A549 (cell line): ENCODE measurements around the gene PLCH1. TPM values are rescaled to one million over a fixed set of nuclear protein-coding genes. Genes with fewer than 3 reads are reported as not detected.

Experiments
- ATAC-seq, 2 experiments: fragments of 200-7000 bp in 1 of 2; fragments of >200 bp in 1 of 2; cut with Nextera tagmentation in 1 of 2; cut with Tn5 transposase in 1 of 2; 3 replicates each; pipeline versions ENCODE4 v1.8.0 to v1.9.1; 2018 to 2020; ENCODE audit warnings: mild to moderate bottlenecking in 1 of 2, moderate library complexity in 1 of 2
- CTCF ChIA-PET: fragments of 300-600 bp; sonication (Branson Sonifier 250); formaldehyde crosslinking; extraction: SDS; loops from one replicate; lab custom pipeline; 2021; ENCODE audit warnings: antibody characterized with exemption, inconsistent platforms; lab: Yijun Ruan, JAX
- POLR2A ChIA-PET: fragments of 350-600 bp; formaldehyde crosslinking; extraction: SDS; loops from one replicate; lab custom pipeline; 2021; ENCODE audit warnings: antibody characterized with exemption, inconsistent platforms; lab: Yijun Ruan, JAX
- DNase-seq, 2 experiments: peaks; one replicate each; pipeline versions ENCODE4 v3.0.0 to v3.0.0-alpha.2; 2011 to 2016; ENCODE audit warnings: low read depth in 1 of 2, low spot score in 1 of 2
- FAIRE-seq: peaks from 2 replicates; lab custom pipeline; 2011; peaks lifted over from hg19 to GRCh38; lab: Jason Lieb, UNC
- H3K27ac ChIP-seq, 2 experiments: fragments of >200 bp; sonication (Bioruptor Twin); formaldehyde crosslinking; 3 replicates each; pipeline ENCODE4 v1.5.1; 2016 to 2017
- H3K4me1 ChIP-seq: fragments of >200 bp; sonication (Bioruptor Twin); formaldehyde crosslinking; 3 replicates; pipeline ENCODE4 v1.6.1; 2016
- H3K4me2 ChIP-seq: fragments of >200 bp; sonication (Bioruptor Twin); formaldehyde crosslinking; 3 replicates; pipeline ENCODE4 v1.6.1; 2016
- H3K4me3 ChIP-seq: fragments of >200 bp; sonication (Bioruptor Twin); formaldehyde crosslinking; 3 replicates; pipeline ENCODE4 v1.5.1; 2016
- H3K9me3 ChIP-seq: fragments of >200 bp; sonication (Bioruptor Twin); formaldehyde crosslinking; 3 replicates; pipeline ENCODE4 v1.6.1; 2016
- BHLHE40 ChIP-seq: IDR thresholded peaks from 2 replicates; pipeline ENCODE4 v1.6.1; 2012; ENCODE audit warnings: low read depth, low read length, inconsistent platforms
- CEBPB ChIP-seq, 2 experiments: fragments of >200 bp in 1 of 2; sonication (Bioruptor Twin) in 1 of 2; formaldehyde crosslinking in 1 of 2; IDR thresholded peaks; 2 replicates each; pipeline ENCODE4 v1.6.1; 2012 to 2016
- CHD2 ChIP-seq: fragments of 150-350 bp; IDR thresholded peaks from 2 replicates; pipeline ENCODE4 v1.6.1; 2014; ENCODE audit warnings: low read length; ENCODE audit not compliant: partially characterized antibody
- EHF ChIP-seq: fragments of 250-450 bp; sonication (Bioruptor Pico); IDR thresholded peaks from 2 replicates; pipeline ENCODE4 v1.5.0; 2020; ENCODE audit warnings: mild to moderate bottlenecking
- ESRRA ChIP-seq: fragments of 150-350 bp; IDR thresholded peaks from 2 replicates; pipeline ENCODE4 v1.6.1; 2014; ENCODE audit warnings: mild to moderate bottlenecking, low read length, borderline replicate concordance
- FOSL2 ChIP-seq, 2 experiments: fragments of 450-650 bp in 1 of 2; fragments of >200 bp in 1 of 2; sonication (Bioruptor Twin) in 1 of 2; formaldehyde crosslinking; IDR thresholded peaks; 2 replicates each; pipeline versions ENCODE4 v1.5.0 to v1.6.1; 2016 to 2020; ENCODE audit warnings: mild to moderate bottlenecking in 1 of 2, moderate library complexity in 1 of 2
- HDAC2 ChIP-seq: fragments of 200-600 bp; sonication (generic); IDR thresholded peaks from 2 replicates; pipeline ENCODE4 v1.6.1; 2016
- HEYL ChIP-seq: fragments of 250-450 bp; sonication (Bioruptor Pico); IDR thresholded peaks from 2 replicates; pipeline ENCODE4 v1.8.0; 2021; ENCODE audit warnings: mild to moderate bottlenecking, moderate library complexity
- HOXA7 ChIP-seq: fragments of 250-450 bp; sonication (Bioruptor Pico); IDR thresholded peaks from 2 replicates; pipeline ENCODE4 v1.5.0; 2020; ENCODE audit warnings: mild to moderate bottlenecking, moderate library complexity
- HOXB5 ChIP-seq: fragments of 250-450 bp; sonication (Bioruptor Pico); IDR thresholded peaks from 2 replicates; pipeline ENCODE4 v1.5.0; 2020; ENCODE audit warnings: mild to moderate bottlenecking, moderate library complexity
- KDM1A ChIP-seq: fragments of 200-600 bp; sonication (generic); IDR thresholded peaks from 2 replicates; pipeline ENCODE4 v1.6.1; 2016; ENCODE audit warnings: low read depth, mild to moderate bottlenecking
- KDM5A ChIP-seq: fragments of 200-600 bp; sonication (generic); IDR thresholded peaks from 2 replicates; pipeline ENCODE4 v1.6.1; 2016; ENCODE audit warnings: antibody characterized with exemption, mild to moderate bottlenecking
- MAFK ChIP-seq: fragments of 450-650 bp; IDR thresholded peaks from 2 replicates; pipeline ENCODE4 v1.6.1; 2014; ENCODE audit not compliant: partially characterized antibody
- NR3C1 ChIP-seq: fragments of >200 bp; sonication (Bioruptor Twin); formaldehyde crosslinking; IDR thresholded peaks from 3 replicates; pipeline ENCODE4 v1.6.1; 2017
- POLR2A ChIP-seq: IDR thresholded peaks from 2 replicates; pipeline ENCODE4 v1.6.1; 2012; ENCODE audit warnings: mild to moderate bottlenecking, low read length
- RAD21 ChIP-seq, 2 experiments: fragments of >200 bp in 1 of 2; sonication (Bioruptor Twin) in 1 of 2; formaldehyde crosslinking in 1 of 2; IDR thresholded peaks in 1 of 2; conservative IDR thresholded peaks in 1 of 2; 2 replicates in 1 of 2; 3 replicates in 1 of 2; pipeline ENCODE4 v1.6.1; 2012 to 2018; ENCODE audit warnings: inconsistent platforms in 1 of 2
- RCOR1 ChIP-seq: fragments of 150-350 bp; IDR thresholded peaks from 2 replicates; pipeline ENCODE4 v1.6.1; 2014; ENCODE audit warnings: antibody characterized with exemption, low read length, low read depth
- RFX5 ChIP-seq: fragments of 450-650 bp; IDR thresholded peaks from 2 replicates; pipeline ENCODE4 v1.7.1; 2014; ENCODE audit warnings: antibody characterized with exemption, mild to moderate bottlenecking, moderate library complexity
- SREBF2 ChIP-seq: fragments of 450-650 bp; IDR thresholded peaks from 2 replicates; pipeline ENCODE4 v1.6.1; 2014; ENCODE audit warnings: mild to moderate bottlenecking, moderate library complexity
- TP53 ChIP-seq: fragments of 250-450 bp; sonication (Bioruptor Pico); IDR thresholded peaks from 2 replicates; pipeline ENCODE4 v1.5.0; 2021; ENCODE audit warnings: mild to moderate bottlenecking, moderate library complexity
- ZC3H11A ChIP-seq: fragments of 450-650 bp; IDR thresholded peaks from 2 replicates; pipeline ENCODE4 v1.6.1; 2014; ENCODE audit warnings: antibody characterized with exemption, mild to moderate bottlenecking
- ZNF302 ChIP-seq: fragments of 250-450 bp; sonication (Bioruptor Pico); IDR thresholded peaks from 2 replicates; pipeline ENCODE4 v1.9.0; 2021; ENCODE audit warnings: inconsistent platforms, mild to moderate bottlenecking, moderate library complexity
- WGBS: methylation state at CpG from one replicate; pipeline ENCODE4 v1.1.6; 2017; ENCODE audit errors: missing lambda C conversion rate; 5-methylcytosine and 5-hydroxymethylcytosine counted together
- polyA plus RNA-seq, 4 experiments: library from polyadenylated mRNA; depleted of rRNA in 3 of 4; stranded (reverse); fragments of >200 nt; fragmentation: RNase III in 1 of 4; extraction: RNeasy Plus Mini Kit Qiagen cat#74134 plus additional on column Dnase treatment in 1 of 4; gene quantifications; 2 replicates in 3 of 4; 3 replicates in 1 of 4; pipeline ENCODE4 v1.2.3, GENCODE V29; 2011 to 2017
- TF ChIP-seq, protein P1 (sequence below): fragments of 250-450 bp; sonication (Bioruptor Pico); IDR thresholded peaks from 2 replicates; pipeline ENCODE4 v1.5.0; 2021; ENCODE audit warnings: mild to moderate bottlenecking, moderate library complexity, borderline replicate concordance
- TF ChIP-seq, protein P2 (sequence below): IDR thresholded peaks from 2 replicates; pipeline ENCODE4 v1.6.1; 2012; ENCODE audit warnings: low read depth, borderline replicate concordance
- TF ChIP-seq, protein P3 (sequence below): IDR thresholded peaks from 2 replicates; pipeline ENCODE4 v1.6.1; 2012
- TF ChIP-seq, protein P4 (sequence below): fragments of 450-650 bp; IDR thresholded peaks from 2 replicates; pipeline ENCODE4 v1.6.1; 2014; ENCODE audit warnings: antibody characterized with exemption
- TF ChIP-seq, protein P5 (sequence below): fragments of >200 bp; sonication (Bioruptor Twin); formaldehyde crosslinking; IDR thresholded peaks from 2 replicates; pipeline ENCODE4 v1.6.1; 2016

Gene PLCH1
- polyA plus RNA-seq, 2 of the 4 experiments (the other 2 are of a cell fraction) = 2.1 to 11.1 TPM

DNA sequence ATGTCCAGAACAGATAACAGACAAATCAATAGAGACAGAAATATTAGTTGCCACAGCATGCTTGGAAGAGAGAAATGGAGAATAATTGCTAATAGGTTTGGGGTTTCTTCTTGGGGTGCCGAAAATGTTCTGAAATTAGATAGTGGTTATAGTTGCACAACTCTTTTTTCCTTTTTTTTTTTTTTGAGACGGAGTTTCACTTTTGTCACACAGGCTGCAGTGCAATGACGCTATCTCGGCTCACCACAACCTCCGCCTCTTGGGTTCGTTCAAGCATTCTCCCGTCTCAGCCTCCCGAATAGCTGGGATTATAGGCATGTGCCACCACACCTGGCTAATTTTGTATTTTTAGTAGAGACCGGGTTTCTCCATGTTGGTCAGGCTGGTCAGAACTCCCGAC, 163.3 kb downstream of the PLCH1 start:
- Histone ChIP-seq H3K4me3 (no peak overlapping the region), H3K4me1 (no peaks in the 10 kb centered on the region), H3K9me3 (no peaks in the 10 kb centered on the region), H3K4me2 (no peak overlapping the region), H3K27ac (no peak overlapping the region)
- POLR2A ChIA-PET = no interaction called here
- no peak for DNase-seq
- CTCF ChIA-PET = no interaction called here
- no peak for ATAC-seq
- TF ChIP-seq FOSL2 (IDR thresholded peaks at IDR 0.05) (no peak), FOSL2 (CRISPR knock-in tag; IDR thresholded peaks at IDR 0.05) (no peak)
- TF ChIP-seq, protein P1, sequence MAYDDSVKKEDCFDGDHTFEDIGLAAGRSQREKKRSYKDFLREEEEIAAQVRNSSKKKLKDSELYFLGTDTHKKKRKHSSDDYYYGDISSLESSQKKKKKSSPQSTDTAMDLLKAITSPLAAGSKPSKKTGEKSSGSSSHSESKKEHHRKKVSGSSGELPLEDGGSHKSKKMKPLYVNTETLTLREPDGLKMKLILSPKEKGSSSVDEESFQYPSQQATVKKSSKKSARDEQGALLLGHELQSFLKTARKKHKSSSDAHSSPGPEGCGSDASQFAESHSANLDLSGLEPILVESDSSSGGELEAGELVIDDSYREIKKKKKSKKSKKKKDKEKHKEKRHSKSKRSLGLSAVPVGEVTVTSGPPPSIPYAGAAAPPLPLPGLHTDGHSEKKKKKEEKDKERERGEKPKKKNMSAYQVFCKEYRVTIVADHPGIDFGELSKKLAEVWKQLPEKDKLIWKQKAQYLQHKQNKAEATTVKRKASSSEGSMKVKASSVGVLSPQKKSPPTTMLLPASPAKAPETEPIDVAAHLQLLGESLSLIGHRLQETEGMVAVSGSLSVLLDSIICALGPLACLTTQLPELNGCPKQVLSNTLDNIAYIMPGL (CRISPR knock-in tag) = no peak
- WGBS = 83% methylated on average over 10 of the region's 10 CpGs
- FAIRE-seq = no peak

DNA sequence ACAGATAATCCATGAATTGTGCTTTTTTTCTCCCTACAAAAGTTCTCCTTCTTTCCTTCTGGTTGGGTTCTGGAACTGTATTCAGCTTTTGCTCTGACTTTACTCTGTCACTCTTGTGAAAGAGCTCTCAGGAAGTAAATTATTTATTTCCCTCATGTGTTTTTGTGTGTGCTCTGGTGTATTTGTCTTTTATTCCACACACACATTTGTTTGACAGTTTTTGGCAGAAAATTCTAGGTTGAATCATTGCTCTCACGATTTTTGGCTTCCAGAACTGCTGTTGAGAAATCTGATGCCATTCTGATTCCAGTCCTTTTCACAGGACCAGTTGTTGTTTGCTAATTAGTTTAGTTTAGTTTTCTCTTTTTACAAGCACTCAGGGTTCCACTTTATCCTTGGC, 172.8 kb downstream of the PLCH1 start:
- WGBS = 3% methylated on average over 1 of the region's 1 CpG
- H3K4me2 ChIP-seq = peak overlapping the region; percentile 52
- CTCF ChIA-PET = no interaction called here
- POLR2A ChIA-PET = no interaction called here
- FAIRE-seq = peak; percentile 67
- no peak for TF ChIP-seq RCOR1
- TF ChIP-seq RFX5 = no peak
- TF ChIP-seq CEBPB (IDR thresholded peaks at IDR 0.05) = peak in 1 of 2 experiments; percentile 49; a peak in 1 of 4 replicates
- TF ChIP-seq, protein P2, sequence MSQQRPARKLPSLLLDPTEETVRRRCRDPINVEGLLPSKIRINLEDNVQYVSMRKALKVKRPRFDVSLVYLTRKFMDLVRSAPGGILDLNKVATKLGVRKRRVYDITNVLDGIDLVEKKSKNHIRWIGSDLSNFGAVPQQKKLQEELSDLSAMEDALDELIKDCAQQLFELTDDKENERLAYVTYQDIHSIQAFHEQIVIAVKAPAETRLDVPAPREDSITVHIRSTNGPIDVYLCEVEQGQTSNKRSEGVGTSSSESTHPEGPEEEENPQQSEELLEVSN = no peak
- TF ChIP-seq POLR2A = no peak
- no peak for TF ChIP-seq HDAC2
- no peak for TF ChIP-seq ZNF302 (CRISPR knock-in tag)
- TF ChIP-seq, all 56 proteins: peak for 1
- peaks cover 10% of the 10 kb centered on the region for H3K4me1 ChIP-seq
- no peak overlapping the region for H3K4me3 ChIP-seq
- no peak overlapping the region; a peak in 1 of 6 replicates for H3K27ac ChIP-seq
- 0 out of 3 replicates have a peak, but pooled peaks cover 3% of the 10 kb centered on the region for H3K9me3 ChIP-seq
- ATAC-seq = peak in 1 of 2 experiments; percentile 50; a peak in 1 of 6 replicates
- peak in 1 of 2 experiments; percentile 17 for DNase-seq

DNA sequence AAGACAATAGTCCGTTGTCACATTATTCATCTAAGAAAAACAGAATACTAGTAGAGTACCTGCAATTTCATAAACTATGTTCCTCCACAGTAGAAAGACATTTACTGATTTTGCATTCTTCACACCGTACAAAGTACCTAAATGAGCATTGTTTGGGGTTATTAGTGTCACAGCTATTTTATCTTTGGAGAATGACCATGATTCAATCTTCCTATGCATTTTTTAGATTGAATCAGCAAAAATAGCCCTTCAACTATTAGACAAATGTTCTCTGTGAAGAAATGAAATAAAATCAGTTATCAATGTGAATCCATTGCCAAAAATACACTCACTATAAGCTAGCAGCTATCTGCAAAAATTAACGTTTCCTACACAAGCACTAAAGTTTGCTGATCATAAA, 176.6 kb downstream of the PLCH1 start:
- DNase-seq (no peak), FAIRE-seq (no peak), ATAC-seq (no peak)
- ChIA-PET CTCF (no interaction called here), POLR2A (no interaction called here)
- TF ChIP-seq MAFK (peak; percentile 49), HEYL (no peak)
- TF ChIP-seq, protein P3, sequence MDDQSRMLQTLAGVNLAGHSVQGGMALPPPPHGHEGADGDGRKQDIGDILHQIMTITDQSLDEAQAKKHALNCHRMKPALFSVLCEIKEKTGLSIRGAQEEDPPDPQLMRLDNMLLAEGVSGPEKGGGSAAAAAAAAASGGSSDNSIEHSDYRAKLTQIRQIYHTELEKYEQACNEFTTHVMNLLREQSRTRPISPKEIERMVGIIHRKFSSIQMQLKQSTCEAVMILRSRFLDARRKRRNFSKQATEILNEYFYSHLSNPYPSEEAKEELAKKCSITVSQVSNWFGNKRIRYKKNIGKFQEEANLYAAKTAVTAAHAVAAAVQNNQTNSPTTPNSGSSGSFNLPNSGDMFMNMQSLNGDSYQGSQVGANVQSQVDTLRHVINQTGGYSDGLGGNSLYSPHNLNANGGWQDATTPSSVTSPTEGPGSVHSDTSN = no peak
- H3K4me2 ChIP-seq = no peak overlapping the region
- no peak overlapping the region for H3K4me3 ChIP-seq
- 91% methylated on average over 3 of the region's 3 CpGs for WGBS
- H3K9me3 ChIP-seq = no peaks in the 10 kb centered on the region
- no peak overlapping the region for H3K27ac ChIP-seq
- peaks cover 10% of the 10 kb centered on the region for H3K4me1 ChIP-seq

DNA sequence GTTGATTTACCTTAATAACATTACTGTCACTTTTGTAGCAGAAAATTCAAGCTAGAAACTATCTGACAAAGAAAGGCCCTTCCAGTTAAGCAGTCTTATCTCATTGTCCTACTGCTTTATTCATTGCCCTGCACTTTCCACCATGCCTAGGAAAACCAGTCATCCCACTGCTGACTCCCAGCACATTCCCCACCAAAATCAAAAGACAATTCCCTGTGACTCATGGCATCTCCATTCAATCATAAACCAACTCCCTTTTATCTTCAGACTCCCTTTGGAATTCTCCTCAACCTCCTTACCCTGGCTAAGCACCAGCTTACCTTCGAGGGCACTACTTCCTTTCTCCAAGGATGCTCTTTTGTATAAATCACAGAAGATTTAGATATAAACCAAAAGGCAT, 184.3 kb downstream of the PLCH1 start:
- FAIRE-seq (peak; percentile 94), DNase-seq (peak; percentile 51 to 81), ATAC-seq (peak; percentile 94 to 95)
- H3K9me3 ChIP-seq = no peaks in the 10 kb centered on the region
- H3K27ac ChIP-seq = peak overlapping the region; percentile 69 to 76
- peak overlapping the region; percentile 70 for H3K4me2 ChIP-seq
- H3K4me3 ChIP-seq = no peak overlapping the region
- H3K4me1 ChIP-seq = peaks cover 45% of the 10 kb centered on the region
- CTCF ChIA-PET = no interaction called here
- 0% methylated on average over 1 of the region's 1 CpG for WGBS
- POLR2A ChIA-PET = no interaction called here
- TF ChIP-seq RCOR1 (no peak), ZC3H11A (no peak), NR3C1 (no peak), KDM5A (no peak), SREBF2 (no peak), TP53 (no peak), EHF (CRISPR knock-in tag) (no peak), RAD21 (conservative IDR thresholded peaks at IDR 0.05 in 1 of 2, IDR thresholded peaks at IDR 0.05 in 1 of 2) (0 out of 5 replicates have a peak, but pooled peaks of 1 of the 2 experiments have one; percentile 22), KDM1A (no peak), BHLHE40 (no peak), HOXA7 (CRISPR knock-in tag) (no peak), HOXB5 (CRISPR knock-in tag) (no peak), ESRRA (no peak), CHD2 (no peak), MAFK (no peak)
- TF ChIP-seq, protein P2 = no peak
- TF ChIP-seq, protein P4, sequence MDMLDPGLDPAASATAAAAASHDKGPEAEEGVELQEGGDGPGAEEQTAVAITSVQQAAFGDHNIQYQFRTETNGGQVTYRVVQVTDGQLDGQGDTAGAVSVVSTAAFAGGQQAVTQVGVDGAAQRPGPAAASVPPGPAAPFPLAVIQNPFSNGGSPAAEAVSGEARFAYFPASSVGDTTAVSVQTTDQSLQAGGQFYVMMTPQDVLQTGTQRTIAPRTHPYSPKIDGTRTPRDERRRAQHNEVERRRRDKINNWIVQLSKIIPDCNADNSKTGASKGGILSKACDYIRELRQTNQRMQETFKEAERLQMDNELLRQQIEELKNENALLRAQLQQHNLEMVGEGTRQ = no peak
- TF ChIP-seq, protein P5, sequence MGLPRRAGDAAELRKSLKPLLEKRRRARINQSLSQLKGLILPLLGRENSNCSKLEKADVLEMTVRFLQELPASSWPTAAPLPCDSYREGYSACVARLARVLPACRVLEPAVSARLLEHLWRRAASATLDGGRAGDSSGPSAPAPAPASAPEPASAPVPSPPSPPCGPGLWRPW = no peak
